ENCODE measurements around the gene HDAC4.

GRCh38 chr2:239439754-239440315, 39.0 kb upstream of the HDAC4 start:
- TF ChIP-seq CTCF (conservative IDR thresholded peaks at IDR 0.05): no peak
- no peak for TF ChIP-seq EZH2 (IDR thresholded peaks at IDR 0.05; ENCODE audit: low read depth)
